ENCODE results near the gene MIA. TPM values are rescaled to one million over a fixed set of nuclear protein-coding genes. Genes with fewer than 3 reads are reported as not detected.
A peak's percentile ranks its signal among the peaks of the same experiment; 100 is the strongest.

The MIA gene
- total RNA-seq, 4 donors from 2014 or later = 127 to 322 (median 209) TPM

DNA sequence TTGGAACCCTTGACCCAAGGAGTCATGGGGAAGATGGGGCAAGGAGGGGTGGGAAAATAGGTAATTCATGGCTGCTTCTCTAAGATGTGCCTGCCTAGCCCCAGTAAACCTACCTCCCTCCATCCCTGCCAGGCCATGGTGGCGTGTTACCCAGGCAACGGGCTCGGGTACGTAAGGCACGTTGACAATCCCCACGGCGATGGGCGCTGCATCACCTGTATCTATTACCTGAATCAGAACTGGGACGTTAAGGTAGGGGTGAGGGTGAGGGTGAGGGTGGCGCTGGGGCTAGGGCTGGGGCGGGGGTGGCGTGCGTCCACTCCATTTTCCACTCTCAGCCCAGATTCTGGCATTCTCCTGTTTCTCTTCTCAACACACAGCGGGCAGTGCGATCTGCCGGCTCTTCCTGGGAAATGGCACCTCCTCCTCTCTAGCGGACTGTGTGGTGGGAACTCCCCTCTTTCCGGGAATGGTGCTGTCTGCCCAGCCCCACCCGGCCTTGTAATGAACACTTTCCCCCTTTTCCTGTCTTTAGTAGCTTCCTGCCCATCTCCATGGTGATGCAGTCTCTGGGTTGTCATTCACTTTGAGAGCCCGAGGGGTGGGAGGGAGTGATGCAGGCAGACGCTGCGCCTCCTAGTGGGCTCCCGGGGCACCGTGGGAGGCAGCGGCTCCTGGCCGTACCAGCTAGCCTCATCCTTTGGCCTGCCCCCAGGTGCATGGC, 31.3 kb downstream of the MIA start:
- Histone ChIP-seq H3K27me3 (no peaks in the 10 kb centered on the region), H3K9me3 (no peaks in the 10 kb centered on the region), H3K4me3 (peak overlapping the region in 3 of 4 donors; percentile 6 to 28 (median 22)), H3K4me1 (peaks cover 0 to 92% (median 78%) of the 10 kb centered on the region in 4 donors), H3K36me3 (peaks cover 4 to 38% (median 7%) of the 10 kb centered on the region in 3 donors), H3K27ac (peak overlapping the region; percentile 57 to 98 (median 82))
- DNase-seq (ENCODE audit: low spot score in 2 of 2) = peak; percentile 71 to 84
- TF ChIP-seq, protein P1, sequence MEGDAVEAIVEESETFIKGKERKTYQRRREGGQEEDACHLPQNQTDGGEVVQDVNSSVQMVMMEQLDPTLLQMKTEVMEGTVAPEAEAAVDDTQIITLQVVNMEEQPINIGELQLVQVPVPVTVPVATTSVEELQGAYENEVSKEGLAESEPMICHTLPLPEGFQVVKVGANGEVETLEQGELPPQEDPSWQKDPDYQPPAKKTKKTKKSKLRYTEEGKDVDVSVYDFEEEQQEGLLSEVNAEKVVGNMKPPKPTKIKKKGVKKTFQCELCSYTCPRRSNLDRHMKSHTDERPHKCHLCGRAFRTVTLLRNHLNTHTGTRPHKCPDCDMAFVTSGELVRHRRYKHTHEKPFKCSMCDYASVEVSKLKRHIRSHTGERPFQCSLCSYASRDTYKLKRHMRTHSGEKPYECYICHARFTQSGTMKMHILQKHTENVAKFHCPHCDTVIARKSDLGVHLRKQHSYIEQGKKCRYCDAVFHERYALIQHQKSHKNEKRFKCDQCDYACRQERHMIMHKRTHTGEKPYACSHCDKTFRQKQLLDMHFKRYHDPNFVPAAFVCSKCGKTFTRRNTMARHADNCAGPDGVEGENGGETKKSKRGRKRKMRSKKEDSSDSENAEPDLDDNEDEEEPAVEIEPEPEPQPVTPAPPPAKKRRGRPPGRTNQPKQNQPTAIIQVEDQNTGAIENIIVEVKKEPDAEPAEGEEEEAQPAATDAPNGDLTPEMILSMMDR (IDR thresholded peaks at IDR 0.05) = peak; percentile 75 to 96 (median 92)
- TF ChIP-seq EP300 (IDR thresholded peaks at IDR 0.05) = peak in 1 of 2 donors; percentile 88
- TF ChIP-seq POLR2A (IDR thresholded peaks at IDR 0.05) = peak in 1 of 2 donors; percentile 29
- WGBS, 2 donors = 13 to 23% methylated on average over 23 to 26 of the region's 26 CpGs

DNA sequence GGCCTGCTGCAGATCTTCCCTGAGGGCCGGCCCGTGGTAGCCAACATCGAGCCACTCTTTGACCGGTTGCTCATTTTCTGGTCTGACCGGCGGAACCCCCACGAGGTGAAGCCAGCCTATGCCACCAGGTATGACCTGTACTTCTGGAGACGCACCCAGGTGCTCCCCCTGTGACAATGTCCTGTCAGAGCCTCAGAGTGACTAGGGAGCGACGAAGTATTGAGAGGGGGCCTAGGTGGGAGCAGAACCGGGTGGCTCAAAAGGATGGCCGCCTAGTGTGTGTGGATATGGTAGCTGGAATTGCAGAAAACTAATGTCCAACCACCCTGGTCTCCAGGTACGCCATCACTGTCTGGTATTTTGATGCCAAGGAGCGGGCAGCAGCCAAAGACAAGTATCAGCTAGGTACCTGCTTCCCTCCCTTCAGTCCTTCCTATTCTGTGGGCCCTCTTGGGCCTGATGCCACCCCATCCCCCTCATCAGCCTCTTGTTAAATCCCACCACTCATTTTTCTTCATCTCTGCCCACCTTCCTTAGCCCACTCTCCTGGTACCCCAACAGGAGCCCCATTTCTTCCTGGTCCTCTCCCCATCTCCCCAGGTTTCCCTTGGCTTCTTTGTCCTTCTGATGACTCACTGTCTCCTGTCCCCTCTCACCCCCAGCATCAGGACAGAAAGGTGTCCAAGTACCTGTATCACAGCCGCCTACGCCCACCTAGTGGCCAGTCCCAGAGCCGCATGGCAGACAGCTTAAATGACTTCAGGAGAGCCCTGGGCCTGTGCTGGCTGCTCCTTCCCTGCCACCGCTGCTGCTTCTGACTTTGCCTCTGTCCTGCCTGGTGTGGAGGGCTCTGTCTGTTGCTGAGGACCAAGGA, 32.1 kb downstream of the MIA start:
- Histone ChIP-seq H3K4me3 (peak overlapping the region in 1 of 4 donors; percentile 22), H3K9me3 (no peaks in the 10 kb centered on the region), H3K36me3 (peaks cover 4 to 38% (median 7%) of the 10 kb centered on the region in 3 donors), H3K27me3 (no peaks in the 10 kb centered on the region), H3K27ac (peak overlapping the region in 3 of 4 donors; percentile 68 to 98 (median 97)), H3K4me1 (peaks cover 0 to 92% (median 79%) of the 10 kb centered on the region in 4 donors)
- TF ChIP-seq, protein P1 (IDR thresholded peaks at IDR 0.05) = peak in 3 of 5 experiments; percentile 28 to 44 (median 31)
- TF ChIP-seq POLR2A (IDR thresholded peaks at IDR 0.05) = no peak
- DNase-seq (ENCODE audit: low spot score in 2 of 2) = no peak
- whole genome bisulfite sequencing, 2 donors = 60 to 65% methylated on average over 18 of the region's 18 CpGs

DNA sequence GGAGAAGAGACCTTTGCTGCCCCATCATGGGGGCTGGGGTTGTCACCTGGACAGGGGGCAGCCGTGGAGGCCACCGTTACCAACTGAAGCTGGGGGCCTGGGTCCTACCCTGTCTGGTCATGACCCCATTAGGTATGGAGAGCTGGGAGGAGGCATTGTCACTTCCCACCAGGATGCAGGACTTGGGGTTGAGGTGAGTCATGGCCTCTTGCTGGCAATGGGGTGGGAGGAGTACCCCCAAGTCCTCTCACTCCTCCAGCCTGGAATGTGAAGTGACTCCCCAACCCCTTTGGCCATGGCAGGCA, 32.7 kb downstream of the MIA start:
- WGBS, 2 donors = 89% methylated on average over 2 of the region's 2 CpGs; no CpG with 5 or more reads in 1 of the 2 donors
- Histone ChIP-seq H3K36me3 (peaks cover 4 to 32% (median 7%) of the 10 kb centered on the region in 3 donors), H3K27ac (peak overlapping the region in 2 of 4 donors; percentile 97 to 98), H3K4me1 (peaks cover 0 to 92% (median 77%) of the 10 kb centered on the region in 4 donors), H3K9me3 (no peaks in the 10 kb centered on the region), H3K4me3 (no peak overlapping the region), H3K27me3 (no peaks in the 10 kb centered on the region)
- DNase-seq (ENCODE audit: low spot score in 2 of 2) = no peak
- TF ChIP-seq EP300 (IDR thresholded peaks at IDR 0.05) = no peak
- no peak for TF ChIP-seq POLR2A (IDR thresholded peaks at IDR 0.05)
- TF ChIP-seq, protein P1 (IDR thresholded peaks at IDR 0.05) = no peak

GRCh38 chr19:40808497-40808896, 33.2 kb downstream of the MIA start:
- Histone ChIP-seq H3K36me3 (peaks cover 4 to 32% (median 7%) of the 10 kb centered on the region in 3 donors), H3K4me1 (peaks cover 0 to 92% (median 74%) of the 10 kb centered on the region in 4 donors), H3K27me3 (no peaks in the 10 kb centered on the region), H3K9me3 (no peaks in the 10 kb centered on the region), H3K27ac (peak overlapping the region in 2 of 4 donors; percentile 97 to 98), H3K4me3 (no peak overlapping the region)
- no peak for DNase-seq (ENCODE audit: low spot score in 2 of 2)
- 83 to 85% methylated on average over 4 to 5 of the region's 5 CpGs for WGBS, 2 donors
- TF ChIP-seq POLR2A (IDR thresholded peaks at IDR 0.05) = no peak
- TF ChIP-seq EP300 (IDR thresholded peaks at IDR 0.05) = no peak
- TF ChIP-seq, protein P1 (IDR thresholded peaks at IDR 0.05) = no peak

Measured in tibial nerve (tissue), 4 donors.